ENCODE measurements around the gene MXD3.
"Not testable (repeated sequence)": the region's sequence is repeated elsewhere in the genome, so short reads cannot be mapped to it uniquely, and the experiment has no call there.

The MXD3 gene, protein sequence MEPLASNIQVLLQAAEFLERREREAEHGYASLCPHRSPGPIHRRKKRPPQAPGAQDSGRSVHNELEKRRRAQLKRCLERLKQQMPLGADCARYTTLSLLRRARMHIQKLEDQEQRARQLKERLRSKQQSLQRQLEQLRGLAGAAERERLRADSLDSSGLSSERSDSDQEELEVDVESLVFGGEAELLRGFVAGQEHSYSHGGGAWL

DNA sequence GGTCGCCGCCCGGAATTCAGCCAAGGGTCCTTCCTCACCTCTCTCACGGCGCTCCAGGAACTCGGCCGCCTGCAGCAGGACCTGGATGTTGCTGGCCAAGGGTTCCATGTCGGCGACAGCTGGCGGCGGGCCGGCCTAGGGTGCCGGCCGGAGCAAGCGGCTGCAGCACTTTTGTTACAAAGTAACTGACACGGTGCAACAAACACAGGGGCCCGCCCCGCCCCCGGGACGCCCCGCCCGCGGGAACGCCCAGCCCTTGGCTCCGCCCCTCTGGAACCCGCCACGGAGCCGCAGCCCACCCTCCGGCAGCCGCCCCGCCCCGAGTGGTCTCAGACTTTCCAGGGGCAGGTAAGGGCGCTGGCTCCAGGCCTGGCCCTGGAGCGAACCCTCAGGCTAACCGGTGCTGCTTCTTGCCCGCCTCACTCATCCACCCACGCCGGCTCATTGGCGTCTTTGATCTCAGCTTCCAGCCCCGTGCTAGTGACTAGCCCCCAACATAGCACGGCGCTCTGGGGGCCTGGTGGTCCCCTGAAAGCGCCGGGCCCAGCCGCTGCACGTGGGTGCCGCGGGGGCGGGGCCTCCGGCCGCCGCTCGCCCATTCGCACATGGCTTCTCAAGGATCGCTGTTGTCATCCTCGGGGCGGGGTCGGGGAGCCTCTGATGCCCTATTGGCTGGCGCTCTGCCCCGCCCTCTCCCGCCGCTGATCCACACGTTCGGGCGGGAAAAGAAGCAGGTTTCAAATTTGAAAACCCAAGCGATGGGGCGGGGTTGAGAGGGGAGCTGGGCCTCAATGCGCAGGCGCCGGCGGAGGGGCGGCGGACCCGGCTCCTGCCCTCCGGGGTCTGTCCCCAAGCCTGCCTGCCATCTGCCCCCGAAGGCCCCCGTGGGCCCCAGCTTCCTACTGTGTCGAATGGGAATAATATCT, at the start of gene MXD3:
TSS of gene MXD3 (minus strand) at position 176 of the 926 bp plus-strand sequence. CDS start at position 108, 68 bp downstream.
- DNase-seq: peak; percentile 97

DNA sequence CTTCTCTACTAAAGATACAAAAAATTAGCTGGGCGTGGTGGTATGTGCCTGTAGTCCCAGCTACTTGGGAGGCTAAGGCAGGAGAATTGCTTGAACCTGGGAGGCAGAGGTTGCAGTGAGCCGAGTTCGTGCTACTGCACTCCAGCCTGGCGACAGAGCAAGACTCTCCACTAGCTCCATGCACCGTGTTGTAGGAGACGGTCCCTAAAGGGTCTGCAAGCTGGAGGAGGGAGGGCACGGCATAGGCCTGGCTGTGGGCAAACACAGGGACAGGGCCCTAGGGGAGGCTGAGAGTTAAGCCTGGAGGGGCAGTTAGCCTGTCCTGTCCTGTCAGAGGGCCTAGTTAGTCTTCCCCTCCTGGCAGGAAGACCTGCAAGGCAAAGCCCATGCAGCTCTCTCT, 49.0 kb upstream of the MXD3 start:
- DNase-seq: not testable (repeated sequence)

DNA sequence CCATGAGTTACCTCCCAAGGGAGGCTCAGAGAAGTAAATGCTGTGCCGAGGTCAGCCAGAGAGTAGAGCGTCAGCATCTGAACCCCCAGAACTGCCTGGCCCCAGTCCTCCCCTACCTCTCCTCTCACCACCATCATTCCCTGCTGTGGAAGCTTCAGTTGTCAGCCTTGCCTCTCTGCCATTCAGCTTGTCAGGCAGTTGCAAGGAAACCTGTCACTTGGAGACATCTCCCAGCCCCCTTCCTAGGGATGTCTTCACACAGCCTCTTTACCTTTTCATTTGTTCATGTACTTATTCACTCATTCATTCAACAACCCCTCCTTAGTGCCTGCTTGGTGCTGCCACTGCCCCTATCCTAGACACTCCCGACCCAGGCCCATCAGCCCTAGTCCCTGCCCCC, 48.2 kb upstream of the MXD3 start:
- DNase-seq: no peak

DNA sequence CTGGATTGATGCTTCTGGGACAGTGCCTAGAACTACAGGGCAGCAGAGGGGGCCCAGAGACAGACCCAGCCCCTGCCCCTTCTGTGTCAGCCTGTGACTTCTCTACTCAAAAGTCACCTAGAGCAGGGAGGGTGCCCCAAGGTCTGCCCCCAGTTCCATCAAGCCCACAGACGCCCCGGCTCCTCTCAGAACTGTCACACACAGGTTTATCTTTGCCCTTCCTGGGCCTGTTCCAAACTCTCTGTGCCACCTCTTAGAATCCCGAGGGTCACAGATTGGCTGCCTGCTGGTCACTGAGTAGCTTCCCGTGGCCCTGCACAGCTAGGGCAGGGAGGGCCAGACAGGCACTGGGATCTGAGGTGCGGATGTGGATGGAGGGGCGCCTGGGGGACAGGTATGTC, 47.8 kb upstream of the MXD3 start:
- no peak for DNase-seq

DNA sequence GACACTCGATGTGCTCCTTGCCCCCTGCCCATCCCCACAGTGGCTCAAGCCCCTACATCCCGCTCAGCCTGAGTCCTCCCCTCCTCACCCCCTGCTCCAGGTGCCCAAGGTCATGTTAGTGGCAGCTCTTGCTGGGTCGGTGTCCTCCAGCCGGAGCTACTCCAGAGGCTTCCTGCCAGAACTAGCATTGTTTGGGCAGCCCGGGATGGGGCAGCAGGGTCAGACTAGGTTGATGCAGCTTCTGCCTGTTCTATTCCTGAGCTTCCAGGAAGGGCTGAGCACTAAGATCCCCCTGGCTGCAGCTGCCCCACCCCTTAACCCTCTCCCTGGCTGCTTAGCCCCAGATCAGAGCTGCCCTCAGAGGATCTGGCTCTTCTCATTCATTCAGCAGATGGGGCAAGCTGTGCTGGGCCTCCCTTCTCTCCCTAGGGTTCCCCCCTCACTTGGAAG, 46.7 kb upstream of the MXD3 start:
- DNase-seq: no peak

DNA sequence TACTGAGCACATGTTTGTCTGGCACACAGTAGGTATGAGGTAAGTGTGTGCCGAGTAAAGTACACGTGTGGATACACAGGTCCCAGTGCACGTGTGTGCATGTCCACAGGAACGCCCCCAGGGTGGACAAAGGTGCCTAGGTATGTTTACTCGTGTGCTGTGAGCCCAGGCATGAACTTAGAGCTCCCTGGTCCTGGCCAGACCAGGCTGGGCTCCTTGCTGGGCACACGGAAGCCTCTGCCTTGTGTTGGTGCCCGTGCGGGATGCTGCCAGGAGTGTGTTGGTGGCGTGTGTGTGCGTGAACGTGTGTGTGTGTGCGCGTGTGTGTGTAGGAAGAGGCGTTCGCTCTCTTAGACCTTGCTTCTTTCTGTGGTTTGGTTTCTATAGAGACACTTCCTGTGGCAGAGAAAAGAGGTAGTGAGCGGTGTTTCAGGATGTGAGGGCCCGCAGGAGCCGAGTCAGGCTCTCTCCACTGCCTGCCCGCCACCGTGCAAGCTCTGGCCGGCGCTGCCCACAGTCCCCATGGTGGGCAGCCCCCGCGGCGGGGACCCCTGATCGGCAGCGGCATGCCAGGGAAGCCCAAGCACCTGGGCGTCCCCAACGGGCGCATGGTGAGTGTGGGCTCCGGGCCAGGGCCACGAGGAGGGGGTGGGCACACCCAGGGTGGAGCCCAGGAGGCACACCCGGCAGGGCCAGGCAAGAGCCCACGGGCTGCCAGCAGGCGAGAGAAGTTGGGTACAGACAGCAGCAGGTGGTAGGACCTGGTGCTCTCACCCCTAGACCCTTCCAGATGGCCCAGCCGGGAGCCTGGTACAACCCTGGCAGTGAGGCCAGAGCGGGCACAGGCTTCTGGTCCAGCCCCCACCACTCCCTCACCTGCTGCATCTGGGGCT, 46.0 kb upstream of the MXD3 start, which contains the start of gene RGS14:
TSS of gene RGS14 (plus strand) at position 466 of the 893 bp plus-strand sequence. CDS start at position 567, 101 bp downstream.
- DNase-seq: no peak

DNA sequence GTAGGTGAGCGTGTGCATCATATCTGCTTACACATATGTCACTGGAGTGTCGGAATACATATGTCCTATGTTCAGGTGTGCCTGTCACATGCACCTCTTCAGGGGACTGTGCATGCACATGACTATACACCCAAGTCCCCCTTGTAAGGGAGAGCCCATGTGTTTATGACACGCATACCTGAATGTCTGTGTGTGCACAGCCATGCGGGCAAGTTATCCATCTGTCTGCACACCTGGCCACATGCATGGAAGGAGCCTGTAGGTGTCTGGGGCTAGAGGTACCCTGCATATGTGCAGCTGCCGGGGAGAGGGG, 45.4 kb upstream of the MXD3 start:
- DNase-seq: no peak

DNA sequence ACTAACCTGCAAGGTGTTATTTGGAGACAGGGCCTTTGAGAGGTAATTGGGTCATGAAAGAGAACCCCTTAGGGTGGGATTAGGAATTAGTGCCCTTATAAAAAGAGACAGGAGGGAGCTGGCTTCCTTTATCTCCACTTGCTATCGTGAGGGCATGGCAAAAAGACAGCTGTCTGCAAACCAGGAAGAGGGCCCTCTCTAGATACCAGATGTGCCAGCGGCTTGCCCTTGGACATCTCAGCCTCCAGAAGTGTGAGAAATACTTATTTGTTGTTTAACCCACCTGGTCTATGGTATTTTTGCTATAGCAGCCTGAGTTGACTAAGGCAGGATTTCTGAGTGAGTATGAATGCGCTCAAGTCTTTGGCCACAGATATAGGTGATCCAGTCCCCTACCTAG, 45.0 kb upstream of the MXD3 start:
- DNase-seq: no peak

DNA sequence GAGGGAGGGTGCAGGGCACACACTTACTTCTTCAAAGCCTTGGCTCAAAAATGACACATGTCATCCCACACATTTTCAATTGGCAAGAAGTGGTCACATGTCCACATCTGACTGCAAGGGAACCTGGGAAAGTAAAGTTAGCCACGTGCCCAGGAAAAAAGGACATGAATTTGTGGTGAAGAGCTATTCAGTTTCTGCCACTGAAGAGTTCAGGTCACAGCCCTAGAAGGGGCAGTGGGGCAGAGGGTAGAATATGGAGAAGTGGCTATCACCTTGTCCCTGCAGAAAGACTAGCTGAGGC, 44.1 kb upstream of the MXD3 start:
- no peak for DNase-seq

DNA sequence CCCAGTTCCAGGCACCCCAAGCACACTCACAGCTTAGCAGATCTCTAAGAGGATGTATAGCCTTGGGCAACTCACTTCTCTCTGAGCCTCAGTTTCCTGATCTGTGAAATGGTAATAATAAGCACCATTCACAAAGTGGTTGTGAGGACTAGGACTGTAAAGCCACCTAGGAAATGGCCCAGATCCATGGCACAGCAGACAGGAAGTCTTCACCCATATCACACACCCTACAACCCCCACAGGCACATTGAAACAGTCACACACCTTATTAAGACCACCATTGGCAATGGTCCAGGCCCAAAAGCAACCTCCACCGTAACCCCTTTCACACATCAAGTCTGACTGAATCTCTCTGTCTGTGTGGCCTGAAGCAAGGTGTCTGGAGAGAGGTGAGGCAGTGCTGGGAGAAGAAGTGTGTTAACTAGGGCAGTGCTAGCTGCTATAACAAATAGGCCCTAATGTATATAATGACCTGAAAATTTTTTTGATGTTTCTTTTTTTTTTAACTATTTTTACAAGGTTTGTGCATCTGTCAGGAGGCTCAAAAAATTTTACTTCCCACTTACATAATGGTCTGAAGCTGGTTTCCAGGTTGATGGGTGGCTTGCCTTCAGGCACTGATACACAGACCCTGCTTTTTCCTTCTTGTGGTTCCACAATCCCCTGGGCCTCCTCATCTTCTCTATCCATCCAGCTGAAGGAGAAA, 43.6 kb upstream of the MXD3 start:
- DNase-seq: no peak

DNA sequence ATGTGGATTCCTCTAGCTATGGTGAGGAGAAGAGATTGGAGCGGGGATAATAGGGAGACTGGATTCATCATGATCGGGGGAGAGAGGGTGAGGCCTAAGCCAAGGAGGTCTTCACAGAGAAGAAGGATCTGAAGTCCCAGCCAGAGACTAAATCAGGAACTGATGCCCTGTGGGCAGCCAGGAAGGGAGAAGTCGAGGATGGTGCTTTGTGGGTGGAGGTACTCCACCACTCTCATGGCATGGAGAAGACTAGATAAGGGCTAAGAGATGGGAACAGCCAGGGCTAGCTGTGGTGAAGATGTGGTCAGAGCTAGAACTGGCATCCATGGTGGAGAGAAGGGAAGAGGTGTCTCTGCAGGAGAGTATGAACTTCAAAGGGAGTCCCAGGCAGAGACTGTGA, 43.0 kb upstream of the MXD3 start:
- DNase-seq: no peak

DNA sequence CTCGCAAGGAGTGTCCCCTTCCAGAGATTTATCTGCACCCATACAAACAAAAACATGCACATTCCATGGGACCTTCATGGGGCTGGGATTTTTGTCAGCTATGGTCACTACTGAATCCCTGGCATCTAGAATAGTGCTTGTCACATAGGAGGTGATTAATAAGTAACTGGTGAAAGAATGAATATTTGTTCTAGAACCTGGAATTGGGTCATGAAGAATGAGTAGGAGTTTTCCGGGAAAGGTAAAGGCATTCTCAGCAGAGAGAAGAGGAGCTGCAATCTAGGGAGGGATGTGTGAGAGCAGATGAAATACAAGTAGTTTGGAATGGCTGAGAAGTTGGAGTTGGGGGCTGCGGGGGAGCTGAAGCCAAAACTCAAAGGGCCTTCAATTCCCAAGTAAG, 42.6 kb upstream of the MXD3 start:
- no peak for DNase-seq

DNA sequence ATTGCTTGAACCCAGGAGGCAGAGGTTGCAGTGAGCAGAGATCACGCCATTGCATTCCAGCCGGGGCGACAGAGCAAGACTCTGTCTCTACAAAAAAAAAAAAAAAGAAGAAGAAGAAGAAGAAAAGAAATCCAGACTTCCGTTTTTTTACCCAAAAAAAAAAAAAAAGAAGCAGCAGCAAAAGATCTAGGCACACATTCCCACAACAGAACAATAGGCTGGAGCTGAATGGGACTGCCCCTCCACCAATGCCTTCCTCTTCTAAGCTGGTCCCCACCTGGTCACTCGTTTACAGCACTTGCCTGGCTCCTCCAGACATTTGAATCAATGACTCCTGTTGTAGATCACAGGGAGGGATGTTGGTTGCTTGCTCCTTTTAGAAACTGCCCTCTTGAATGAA, 41.4 kb upstream of the MXD3 start:
- DNase-seq: no peak

DNA sequence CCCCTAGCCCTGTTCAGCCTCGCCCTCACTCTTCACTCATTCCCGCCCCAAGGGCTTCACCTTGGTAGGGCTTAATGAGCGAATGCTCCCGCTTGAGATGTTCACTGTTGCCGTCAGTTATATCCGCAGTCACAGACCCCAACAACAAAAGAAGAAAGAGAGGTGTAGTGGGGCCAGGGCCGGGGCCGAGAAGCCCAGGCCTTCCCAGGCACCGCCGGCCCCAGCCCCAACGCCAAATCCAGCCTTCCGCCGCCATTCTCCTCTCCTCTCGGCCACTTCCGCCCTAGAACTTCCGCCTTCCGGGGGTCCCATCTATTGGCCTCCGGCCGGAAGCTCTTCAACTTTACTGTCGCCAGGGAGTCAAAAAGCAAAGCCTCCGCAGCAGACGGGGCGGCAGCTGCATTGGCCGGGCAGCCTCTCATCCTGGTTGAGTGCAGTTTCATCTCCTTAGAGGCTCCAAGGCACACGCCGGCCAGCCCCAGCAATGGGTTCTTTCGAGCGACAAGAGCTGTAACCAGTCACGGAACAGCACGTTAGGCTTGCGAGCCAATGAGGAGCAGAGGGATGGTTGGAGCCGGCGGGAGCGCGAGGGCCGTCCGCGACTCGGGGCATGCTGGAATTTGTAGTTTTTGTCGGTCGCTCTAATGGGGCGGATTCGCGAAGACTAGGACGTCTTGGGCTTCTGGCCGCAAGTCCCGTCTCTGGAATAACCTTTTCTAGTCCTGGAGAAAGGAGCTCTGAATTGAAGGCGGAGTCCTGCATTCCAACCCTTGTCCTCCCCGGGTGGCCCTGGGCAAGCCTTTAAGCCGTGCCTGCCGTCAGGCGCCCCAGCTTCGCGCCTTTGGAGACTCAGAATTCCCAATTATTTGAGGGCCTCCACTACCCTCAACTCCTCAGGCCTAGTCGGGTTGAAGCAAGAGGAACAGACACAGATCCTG, 40.0 kb upstream of the MXD3 start, which contains the start of gene LMAN2:
TSS of gene LMAN2 (minus strand) at position 277 of the 938 bp plus-strand sequence. CDS start at position 256, 21 bp downstream.
- peak; percentile 96 for DNase-seq

DNA sequence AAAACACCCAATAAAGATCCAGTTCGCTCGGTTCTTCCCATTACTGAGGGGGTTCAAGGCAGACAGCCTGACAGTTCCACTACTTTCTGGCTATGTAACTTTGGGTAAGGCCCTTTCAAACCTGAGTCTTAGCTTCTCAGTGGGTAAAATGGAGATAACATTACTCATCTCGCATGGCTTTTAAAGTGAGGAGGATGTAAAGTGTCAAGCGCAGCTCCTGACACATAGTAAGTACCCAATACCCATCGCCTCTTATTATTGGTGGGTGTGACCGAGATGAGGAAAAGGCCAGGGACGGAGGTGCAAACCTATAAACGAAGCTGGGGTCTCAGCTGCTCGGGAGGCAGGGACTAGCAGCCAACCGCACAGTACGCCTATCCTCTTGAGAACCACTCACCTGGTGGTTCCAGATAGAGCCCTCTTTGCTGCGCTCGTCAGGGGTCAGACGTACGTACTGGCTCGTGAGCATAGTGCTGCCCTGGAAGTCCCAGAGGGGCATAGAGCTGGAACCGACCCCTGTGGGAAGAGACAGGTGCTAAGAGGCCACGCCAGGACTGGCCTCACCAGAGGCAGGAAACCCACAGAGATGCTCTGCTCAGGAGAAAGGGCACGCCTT, 39.2 kb upstream of the MXD3 start:
- DNase-seq: no peak

DNA sequence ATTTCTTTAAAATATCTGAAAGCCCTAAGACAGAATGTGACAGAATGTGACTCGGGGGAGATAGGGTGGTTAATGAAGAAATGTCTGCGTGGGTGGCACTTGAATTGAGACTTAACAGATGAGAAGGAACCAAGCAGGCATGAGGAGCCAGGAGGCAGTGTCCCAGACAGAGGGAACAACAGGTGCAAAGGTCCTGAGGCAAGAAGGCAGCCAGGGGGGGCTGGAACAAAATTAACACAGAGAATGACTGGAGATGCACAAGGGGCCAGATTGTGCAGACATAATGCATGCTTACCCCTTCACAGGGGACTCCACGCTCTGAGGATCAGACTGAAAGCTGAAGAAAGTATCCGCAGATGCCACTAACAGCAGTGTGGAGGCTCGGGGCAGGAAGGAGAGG, 38.1 kb upstream of the MXD3 start:
- DNase-seq: no peak

DNA sequence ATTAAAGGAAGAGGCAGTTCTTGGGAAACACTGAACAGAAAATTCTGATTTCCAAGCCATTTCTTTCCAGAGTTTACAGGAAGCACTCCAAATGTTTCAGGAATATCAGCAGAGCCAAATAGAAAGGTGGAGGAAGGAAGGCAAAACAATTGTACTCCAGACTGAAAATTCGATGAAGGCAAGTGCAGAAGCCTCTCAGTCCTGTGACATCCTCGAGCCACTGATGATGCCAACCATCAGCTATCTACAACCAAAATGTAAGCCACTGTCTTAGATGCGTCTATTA, 37.6 kb upstream of the MXD3 start:
- DNase-seq: no peak

DNA sequence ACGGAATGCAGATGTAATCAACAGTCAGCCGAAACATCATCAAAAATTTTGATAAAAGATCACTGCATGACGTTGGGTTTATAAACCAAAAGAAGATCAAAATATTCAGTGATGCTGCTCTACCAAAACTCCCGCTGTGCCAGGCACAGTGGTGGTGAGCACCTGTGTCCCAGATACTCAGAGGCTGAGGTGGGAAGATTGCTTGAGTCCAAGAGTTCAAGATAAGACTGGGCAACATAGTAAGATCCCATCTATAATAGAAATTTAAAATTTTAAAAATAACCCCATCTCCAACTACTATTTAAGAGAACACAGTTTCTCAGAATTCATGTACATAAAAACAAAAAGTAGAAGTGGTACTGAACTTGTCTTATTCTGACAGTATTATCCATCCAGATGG, 36.0 kb upstream of the MXD3 start:
- no peak for DNase-seq

DNA sequence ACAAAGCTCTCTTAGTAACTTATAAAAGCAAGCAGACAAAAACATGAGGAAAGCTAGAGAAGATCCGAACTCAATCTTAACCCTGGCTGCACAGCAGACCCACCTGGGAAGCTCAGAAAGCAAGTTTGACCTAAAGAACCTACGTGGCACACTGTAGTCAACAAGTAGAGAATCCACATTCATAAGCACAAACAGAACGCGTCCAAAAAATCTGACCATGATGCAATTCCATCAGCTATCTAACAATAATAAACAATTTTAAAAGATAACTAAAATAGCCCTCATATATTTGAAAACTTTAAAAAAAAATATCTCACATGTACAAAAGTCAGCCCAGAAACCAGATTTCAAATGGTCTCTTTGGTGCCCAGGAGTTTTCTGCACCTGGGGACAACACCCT, 35.1 kb upstream of the MXD3 start:
- DNase-seq: no peak

DNA sequence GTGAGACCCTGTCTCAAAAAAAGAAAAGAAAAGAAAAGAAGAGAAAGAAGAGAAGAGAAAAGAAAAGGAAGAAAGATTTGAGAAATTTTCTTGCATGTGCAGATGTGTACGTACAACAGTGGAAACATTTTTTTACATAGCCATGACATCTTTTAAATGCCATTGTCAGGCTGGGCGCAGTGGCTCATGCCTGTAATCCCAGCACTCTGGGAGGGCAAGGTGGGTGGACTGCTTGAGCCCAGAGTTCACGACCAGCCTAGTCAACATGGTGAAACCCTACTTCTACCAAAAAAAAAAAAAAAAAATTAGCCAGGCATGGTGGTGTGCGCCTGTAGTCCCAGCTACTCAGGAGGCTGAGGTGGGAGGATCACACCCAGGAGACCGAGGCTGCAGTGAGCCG, 33.2 kb upstream of the MXD3 start:
- DNase-seq: no peak

DNA sequence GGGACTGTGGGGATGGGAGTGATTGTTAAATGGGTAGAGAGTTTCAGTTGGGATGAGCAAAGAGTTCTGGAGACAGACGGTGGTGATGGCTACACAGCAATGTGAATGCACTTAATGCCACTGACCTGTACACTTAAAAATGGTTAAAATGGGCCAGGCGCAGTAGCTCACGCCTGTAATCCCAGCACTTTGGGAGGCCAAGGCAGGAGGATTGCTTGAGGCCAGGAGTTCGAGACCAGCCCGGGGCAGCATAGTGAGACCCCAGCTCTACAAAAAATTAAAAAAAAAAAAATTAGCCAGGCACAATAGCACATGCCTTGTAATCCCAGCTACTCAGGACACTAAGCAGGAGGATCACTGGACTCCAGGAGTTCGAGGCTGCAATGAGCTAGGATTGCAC, 32.1 kb upstream of the MXD3 start:
- DNase-seq: no peak

All from left hindlimb (tissue), 1 donor.